KMS-11 (cell line): ENCODE data around the gene TNKS2.

ENCODE experiments used
- H2AFZ ChIP-seq: fragments of 200-600 bp; sonication (generic); 2 replicates; pipeline ENCODE4 v1.6.1; 2016; ENCODE audit warnings: antibody characterized with exemption, mixed run types, low read depth
- H3K27ac ChIP-seq: fragments of 200-600 bp; sonication (generic); 2 replicates; pipeline ENCODE4 v1.6.1; 2016; ENCODE audit warnings: mild to moderate bottlenecking, mixed run types
- H3K27me3 ChIP-seq: fragments of 200-600 bp; sonication (generic); 2 replicates; pipeline ENCODE4 v1.6.1; 2017; ENCODE audit warnings: mild to moderate bottlenecking, low read depth, mixed run types, moderate library complexity; ENCODE audit not compliant: insufficient read depth
- H3K36me3 ChIP-seq: fragments of 200-600 bp; sonication (generic); 2 replicates; pipeline ENCODE4 v1.6.1; 2017; ENCODE audit warnings: mild to moderate bottlenecking, mixed run types; ENCODE audit not compliant: insufficient read depth
- H3K4me1 ChIP-seq: fragments of 200-600 bp; sonication (generic); 2 replicates; pipeline ENCODE4 v1.6.1; 2016; ENCODE audit warnings: mild to moderate bottlenecking, low read depth, mixed run types; ENCODE audit not compliant: poor library complexity, severe bottlenecking
- H3K4me2 ChIP-seq: fragments of 200-600 bp; sonication (generic); 2 replicates; pipeline ENCODE4 v1.7.0; 2016; ENCODE audit warnings: mild to moderate bottlenecking, mixed run types
- H3K4me3 ChIP-seq: fragments of 200-600 bp; sonication (generic); IDR thresholded peaks from 2 replicates; pipeline ENCODE4 v1.6.1; 2017; ENCODE audit warnings: low read depth, low read length, mixed read lengths; ENCODE audit not compliant: insufficient read depth
- H3K79me2 ChIP-seq: fragments of 200-600 bp; sonication (generic); 2 replicates; pipeline ENCODE4 v1.6.1; 2016; ENCODE audit warnings: low read depth, mixed run types; ENCODE audit not compliant: insufficient read depth
- H3K9ac ChIP-seq: fragments of 200-600 bp; sonication (generic); 2 replicates; pipeline ENCODE4 v1.6.1; 2016; ENCODE audit warnings: mild to moderate bottlenecking, mixed run types
- H4K20me1 ChIP-seq: fragments of 200-600 bp; sonication (generic); 2 replicates; pipeline ENCODE4 v1.6.1; 2016; ENCODE audit warnings: mild to moderate bottlenecking, mixed run types; ENCODE audit not compliant: insufficient read depth
- TF ChIP-seq, protein P1 (sequence below): fragments of 200-600 bp; sonication (generic); conservative IDR thresholded peaks from 2 replicates; pipeline ENCODE4 v1.6.1; 2017; ENCODE audit warnings: low read depth, mild to moderate bottlenecking, antibody characterized with exemption, low read length, moderate library complexity, mixed read lengths

Gene TNKS2

DNA sequence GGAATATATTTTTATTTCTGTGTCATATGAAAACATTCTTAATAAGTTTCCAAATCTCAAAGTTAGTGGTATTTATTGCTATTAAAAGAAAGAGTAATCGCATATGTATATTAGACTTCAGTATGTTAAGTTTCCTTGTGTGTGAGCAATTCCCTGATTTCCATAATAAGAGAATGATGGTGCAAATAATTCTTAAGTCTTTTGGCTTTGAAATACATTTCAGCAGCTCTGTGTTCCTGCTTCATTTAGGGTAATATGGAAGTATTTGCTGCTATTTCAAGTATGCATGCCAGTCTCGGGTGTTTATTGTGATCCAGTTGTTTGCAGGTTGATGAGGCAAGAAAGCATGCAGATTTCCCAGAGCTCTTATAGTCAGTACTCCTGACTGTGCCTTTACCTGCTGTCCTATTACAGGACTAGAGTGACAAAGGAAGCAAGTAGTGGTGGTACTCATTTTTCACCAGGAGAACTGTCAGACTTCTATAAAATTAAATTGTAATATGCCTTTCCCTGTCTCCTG is 67.4 kb downstream of the TNKS2 start:
- no peak overlapping the region for H2AFZ ChIP-seq
- no peaks in the 10 kb centered on the region for H3K27me3 ChIP-seq
- H3K4me2 ChIP-seq, result no peak overlapping the region
- no peaks in the 10 kb centered on the region for H4K20me1 ChIP-seq
- H3K79me2 ChIP-seq, result no peaks in the 10 kb centered on the region
- H3K4me1 ChIP-seq, result peaks cover 6% of the 10 kb centered on the region
- H3K36me3 ChIP-seq, result no peaks in the 10 kb centered on the region
- H3K9ac ChIP-seq, result no peak overlapping the region
- TF ChIP-seq, protein P1, sequence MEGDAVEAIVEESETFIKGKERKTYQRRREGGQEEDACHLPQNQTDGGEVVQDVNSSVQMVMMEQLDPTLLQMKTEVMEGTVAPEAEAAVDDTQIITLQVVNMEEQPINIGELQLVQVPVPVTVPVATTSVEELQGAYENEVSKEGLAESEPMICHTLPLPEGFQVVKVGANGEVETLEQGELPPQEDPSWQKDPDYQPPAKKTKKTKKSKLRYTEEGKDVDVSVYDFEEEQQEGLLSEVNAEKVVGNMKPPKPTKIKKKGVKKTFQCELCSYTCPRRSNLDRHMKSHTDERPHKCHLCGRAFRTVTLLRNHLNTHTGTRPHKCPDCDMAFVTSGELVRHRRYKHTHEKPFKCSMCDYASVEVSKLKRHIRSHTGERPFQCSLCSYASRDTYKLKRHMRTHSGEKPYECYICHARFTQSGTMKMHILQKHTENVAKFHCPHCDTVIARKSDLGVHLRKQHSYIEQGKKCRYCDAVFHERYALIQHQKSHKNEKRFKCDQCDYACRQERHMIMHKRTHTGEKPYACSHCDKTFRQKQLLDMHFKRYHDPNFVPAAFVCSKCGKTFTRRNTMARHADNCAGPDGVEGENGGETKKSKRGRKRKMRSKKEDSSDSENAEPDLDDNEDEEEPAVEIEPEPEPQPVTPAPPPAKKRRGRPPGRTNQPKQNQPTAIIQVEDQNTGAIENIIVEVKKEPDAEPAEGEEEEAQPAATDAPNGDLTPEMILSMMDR, result no peak
- no peak overlapping the region for H3K4me3 ChIP-seq
- H3K27ac ChIP-seq, result no peak overlapping the region

DNA sequence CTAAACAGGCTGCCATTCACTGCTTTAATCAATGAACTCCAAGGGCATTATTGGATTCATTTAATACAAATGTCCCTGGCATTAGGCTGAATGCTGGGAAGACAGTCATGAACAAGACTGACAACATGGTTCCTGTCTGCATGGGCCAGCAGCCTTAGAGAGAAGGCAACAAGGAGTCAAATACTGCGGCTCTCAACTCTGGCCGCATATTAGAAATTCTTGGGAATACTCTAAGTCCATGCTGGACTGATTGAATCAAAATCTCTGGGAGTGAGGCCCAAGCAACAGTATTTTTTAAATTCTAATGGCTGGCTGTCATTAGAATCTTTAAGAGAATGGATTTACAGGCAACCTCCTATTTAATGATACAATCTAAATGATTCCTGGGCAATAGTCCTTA is 76.9 kb downstream of the TNKS2 start:
- Histone ChIP-seq H3K4me2 (no peak overlapping the region), H3K4me1 (no peaks in the 10 kb centered on the region), H2AFZ (no peak overlapping the region), H3K4me3 (no peak overlapping the region), H4K20me1 (no peaks in the 10 kb centered on the region), H3K27ac (no peak overlapping the region), H3K79me2 (no peaks in the 10 kb centered on the region), H3K36me3 (no peaks in the 10 kb centered on the region), H3K27me3 (no peaks in the 10 kb centered on the region), H3K9ac (no peak overlapping the region)
- TF ChIP-seq, protein P1, result no peak

GRCh38 chr10:91875779-91876178 is 77.6 kb downstream of the TNKS2 start:
- no peak overlapping the region for H3K4me3 ChIP-seq
- no peaks in the 10 kb centered on the region for H3K36me3 ChIP-seq
- H3K27ac ChIP-seq, result no peak overlapping the region
- no peak overlapping the region for H3K4me2 ChIP-seq
- no peaks in the 10 kb centered on the region for H3K79me2 ChIP-seq
- H3K27me3 ChIP-seq, result no peaks in the 10 kb centered on the region
- H4K20me1 ChIP-seq, result no peaks in the 10 kb centered on the region
- TF ChIP-seq, protein P1, result no peak
- H3K4me1 ChIP-seq, result no peaks in the 10 kb centered on the region
- no peak overlapping the region for H3K9ac ChIP-seq
- H2AFZ ChIP-seq, result no peak overlapping the region

GRCh38 chr10:91879515-91880170 is 81.4 kb downstream of the TNKS2 start:
- no peak overlapping the region for H3K4me3 ChIP-seq
- H3K27ac ChIP-seq, result no peak overlapping the region
- no peaks in the 10 kb centered on the region for H4K20me1 ChIP-seq
- no peak overlapping the region for H3K9ac ChIP-seq
- TF ChIP-seq, protein P1, result no peak
- no peak overlapping the region for H2AFZ ChIP-seq
- no peaks in the 10 kb centered on the region for H3K36me3 ChIP-seq
- H3K4me1 ChIP-seq, result no peaks in the 10 kb centered on the region
- no peaks in the 10 kb centered on the region for H3K79me2 ChIP-seq
- H3K27me3 ChIP-seq, result no peaks in the 10 kb centered on the region
- H3K4me2 ChIP-seq, result no peak overlapping the region
